Body of pancreas (tissue), 4 donors: Measurements from ENCODE around the gene BRICD5. TPM values are rescaled to one million over a fixed set of nuclear protein-coding genes. Genes with fewer than 3 reads are reported as not detected.

Experiments
- ATAC-seq: fragments of 150-250 bp; one replicate; pipeline ENCODE4 v1.9.1; 2016
- DNase-seq, 4 donors: peaks; one replicate each; pipeline ENCODE4 v3.0.0-alpha.2; 2019
- H3K27ac ChIP-seq, 4 donors: fragments of 200-600 bp; sonication (generic); 1 replicate in 3 of 4; 2 replicates in 1 of 4; pipeline versions ENCODE4 v1.5.1 to v1.6.1; 2016 to 2019; ENCODE audit warnings: mild to moderate bottlenecking in 1 of 4, mixed read lengths in 1 of 4, moderate library complexity in 1 of 4
- H3K27me3 ChIP-seq, 2 donors: fragments of 200-600 bp; sonication (generic); one replicate each; pipeline ENCODE4 v1.6.0; 2016; ENCODE audit warnings: mild to moderate bottlenecking in 1 of 2
- H3K36me3 ChIP-seq, 2 donors: fragments of 200-600 bp; sonication (generic); replicated peaks in 1 of 2; 2 replicates each; pipeline ENCODE4 v1.5.1; 2016; ENCODE audit warnings: low read depth in 2 of 2; ENCODE audit not compliant: insufficient read depth in 1 of 2
- H3K4me1 ChIP-seq: fragments of 200-600 bp; sonication (generic); one replicate; pipeline ENCODE4 v1.6.0; 2016
- H3K4me3 ChIP-seq, 2 donors: fragments of 200-600 bp; sonication (generic); 1 replicate in 1 of 2; 2 replicates in 1 of 2; pipeline ENCODE4 v1.5.1; 2016 to 2019
- H3K9me3 ChIP-seq, 3 donors: fragments of 200-600 bp; sonication (generic); 1 replicate in 2 of 3; 2 replicates in 1 of 3; pipeline ENCODE4 v1.5.1; 2016
- POLR2A ChIP-seq, 3 donors: fragments of 450-650 bp; IDR thresholded peaks; one replicate each; pipeline ENCODE4 v1.6.1; 2016; ENCODE audit warnings: antibody characterized with exemption in 3 of 3, mild to moderate bottlenecking in 2 of 3
- WGBS, 2 donors: methylation state at CpG; one replicate each; pipeline ENCODE4 v1.1.5; 2017; 5-methylcytosine and 5-hydroxymethylcytosine counted together
- intact Hi-C: fragments of 100-400 bp; cut with DNase I; formaldehyde crosslinking; loops from one replicate; pipeline ENCODE4 v1.15.1; 2023
- total RNA-seq, 2 donors: library from RNA; depleted of rRNA; stranded (reverse); fragments of >200 nt; gene quantifications; one replicate each; pipeline ENCODE4 v1.1.0, GENCODE V29; 2016
- TF ChIP-seq, protein P1 (sequence below), 7 experiments: fragments of 450-650 bp in 4 of 7; fragments of 200-600 bp in 3 of 7; sonication (generic) in 3 of 7; IDR thresholded peaks; one replicate each; pipeline ENCODE4 v1.5.1; 2016 to 2019; ENCODE audit warnings: antibody characterized with exemption in 7 of 7

The BRICD5 gene
- total RNA-seq, 2 donors from 2014 or later = 1.8 to 3.3 TPM

DNA sequence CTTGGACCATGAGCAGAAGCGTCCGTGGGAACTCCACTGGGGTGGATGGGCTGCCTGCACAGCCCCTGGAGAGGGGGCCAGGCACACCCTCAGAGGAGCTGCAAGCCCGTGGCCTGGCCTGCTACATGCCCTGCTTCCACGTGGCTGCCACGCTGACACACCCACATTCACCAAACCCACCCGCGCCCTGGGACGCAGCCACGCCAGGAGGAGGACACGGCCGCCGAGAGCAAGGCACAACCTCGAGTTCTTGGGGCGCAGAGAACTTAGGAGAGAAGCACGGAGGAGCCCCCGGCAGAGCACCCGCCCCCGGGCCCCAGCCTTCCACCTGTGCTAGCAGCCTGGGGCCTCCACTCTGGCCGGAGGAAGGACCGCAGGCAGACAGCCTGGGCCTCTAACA is 33.1 kb downstream of the BRICD5 start:
- WGBS, 2 donors = 92 to 99% methylated on average over 17 to 19 of the region's 20 CpGs
- no peak overlapping the region for H3K27ac ChIP-seq
- no peaks in the 10 kb centered on the region for H3K4me1 ChIP-seq
- intact Hi-C loops = no loop called here
- DNase-seq (no peak), ATAC-seq (no peak)
- H3K9me3 ChIP-seq = no peaks in the 10 kb centered on the region
- TF ChIP-seq, protein P1, sequence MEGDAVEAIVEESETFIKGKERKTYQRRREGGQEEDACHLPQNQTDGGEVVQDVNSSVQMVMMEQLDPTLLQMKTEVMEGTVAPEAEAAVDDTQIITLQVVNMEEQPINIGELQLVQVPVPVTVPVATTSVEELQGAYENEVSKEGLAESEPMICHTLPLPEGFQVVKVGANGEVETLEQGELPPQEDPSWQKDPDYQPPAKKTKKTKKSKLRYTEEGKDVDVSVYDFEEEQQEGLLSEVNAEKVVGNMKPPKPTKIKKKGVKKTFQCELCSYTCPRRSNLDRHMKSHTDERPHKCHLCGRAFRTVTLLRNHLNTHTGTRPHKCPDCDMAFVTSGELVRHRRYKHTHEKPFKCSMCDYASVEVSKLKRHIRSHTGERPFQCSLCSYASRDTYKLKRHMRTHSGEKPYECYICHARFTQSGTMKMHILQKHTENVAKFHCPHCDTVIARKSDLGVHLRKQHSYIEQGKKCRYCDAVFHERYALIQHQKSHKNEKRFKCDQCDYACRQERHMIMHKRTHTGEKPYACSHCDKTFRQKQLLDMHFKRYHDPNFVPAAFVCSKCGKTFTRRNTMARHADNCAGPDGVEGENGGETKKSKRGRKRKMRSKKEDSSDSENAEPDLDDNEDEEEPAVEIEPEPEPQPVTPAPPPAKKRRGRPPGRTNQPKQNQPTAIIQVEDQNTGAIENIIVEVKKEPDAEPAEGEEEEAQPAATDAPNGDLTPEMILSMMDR (IDR thresholded peaks at IDR 0.05) = no peak
- no peak for TF ChIP-seq POLR2A (IDR thresholded peaks at IDR 0.05)
- H3K36me3 ChIP-seq = peaks cover 10 to 23% of the 10 kb centered on the region in 2 donors
- no peaks in the 10 kb centered on the region for H3K27me3 ChIP-seq
- no peak overlapping the region for H3K4me3 ChIP-seq

DNA sequence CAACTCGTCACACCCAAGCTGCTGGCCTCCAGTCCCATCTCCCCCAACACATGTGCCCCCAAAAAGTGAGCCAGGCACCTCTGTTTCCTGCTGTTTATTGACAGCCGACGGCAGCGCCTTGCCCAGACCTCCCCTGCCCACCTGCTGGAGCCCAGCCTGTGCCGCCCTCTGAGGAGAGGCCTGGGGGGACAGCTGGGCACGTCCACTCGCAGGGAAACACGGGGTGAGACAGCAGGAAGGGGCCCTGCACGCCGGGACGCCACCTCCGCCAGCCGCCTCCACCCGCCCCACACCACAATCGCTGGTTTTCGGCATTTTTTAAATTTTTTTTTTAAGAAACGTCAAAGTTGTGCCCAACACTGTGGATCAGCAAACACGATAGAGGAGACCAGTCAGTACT is 33.6 kb downstream of the BRICD5 start:
- no peaks in the 10 kb centered on the region for H3K4me1 ChIP-seq
- no peaks in the 10 kb centered on the region for H3K27me3 ChIP-seq
- H3K4me3 ChIP-seq = no peak overlapping the region
- no peak for ATAC-seq
- H3K27ac ChIP-seq = no peak overlapping the region
- no peaks in the 10 kb centered on the region for H3K9me3 ChIP-seq
- H3K36me3 ChIP-seq = peaks cover 10 to 23% of the 10 kb centered on the region in 2 donors
- intact Hi-C loops = no loop called here
- WGBS, 2 donors = 91 to 95% methylated on average over 16 of the region's 18 CpGs
- no peak for TF ChIP-seq POLR2A (IDR thresholded peaks at IDR 0.05)
- TF ChIP-seq, protein P1 (IDR thresholded peaks at IDR 0.05) = no peak
- no peak for DNase-seq

DNA sequence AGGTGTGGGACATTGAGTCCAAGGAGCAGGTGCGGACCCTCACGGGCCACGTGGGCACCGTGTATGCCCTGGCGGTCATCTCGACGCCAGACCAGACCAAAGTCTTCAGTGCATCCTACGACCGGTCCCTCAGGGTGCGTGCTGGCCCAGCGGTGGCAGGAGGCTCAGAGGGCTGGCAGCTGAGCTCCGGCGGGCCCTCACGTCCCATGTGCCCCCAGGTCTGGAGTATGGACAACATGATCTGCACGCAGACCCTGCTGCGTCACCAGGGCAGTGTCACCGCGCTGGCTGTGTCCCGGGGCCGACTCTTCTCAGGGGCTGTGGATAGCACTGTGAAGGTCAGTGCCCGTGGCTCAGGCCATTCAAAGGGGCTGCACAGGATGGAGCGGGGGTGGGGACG is 34.6 kb downstream of the BRICD5 start:
- Histone ChIP-seq H3K4me1 (no peaks in the 10 kb centered on the region), H3K36me3 (peaks cover 10 to 23% of the 10 kb centered on the region in 2 donors), H3K9me3 (no peaks in the 10 kb centered on the region), H3K27ac (no peak overlapping the region), H3K27me3 (no peaks in the 10 kb centered on the region), H3K4me3 (no peak overlapping the region)
- intact Hi-C loops = no loop called here
- DNase-seq (no peak), ATAC-seq (no peak)
- WGBS, 2 donors = 92 to 93% methylated on average over 7 to 20 of the region's 23 CpGs
- TF ChIP-seq, protein P1 (IDR thresholded peaks at IDR 0.05) = no peak
- TF ChIP-seq POLR2A (IDR thresholded peaks at IDR 0.05) = no peak

DNA sequence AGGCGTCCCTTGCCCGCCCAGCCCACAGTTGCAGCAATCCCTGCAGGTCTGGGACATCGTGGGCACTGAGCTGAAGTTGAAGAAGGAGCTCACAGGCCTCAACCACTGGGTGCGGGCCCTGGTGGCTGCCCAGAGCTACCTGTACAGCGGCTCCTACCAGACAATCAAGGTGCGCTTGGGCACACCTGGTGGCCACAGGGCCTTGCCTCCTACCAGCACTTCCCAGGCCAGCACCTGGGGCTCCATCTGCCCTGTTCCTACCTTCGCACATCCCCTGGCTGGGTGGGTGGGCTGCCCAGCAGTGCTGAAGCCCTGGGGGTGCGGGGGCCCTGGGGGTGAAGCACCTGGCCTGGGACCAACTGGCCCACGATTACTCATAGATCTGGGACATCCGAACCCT is 35.2 kb downstream of the BRICD5 start:
- WGBS, 2 donors = 94 to 95% methylated on average over 5 to 10 of the region's 10 CpGs
- Histone ChIP-seq H3K27me3 (no peaks in the 10 kb centered on the region), H3K36me3 (peaks cover 10 to 23% of the 10 kb centered on the region in 2 donors), H3K4me3 (no peak overlapping the region), H3K9me3 (no peaks in the 10 kb centered on the region), H3K27ac (no peak overlapping the region), H3K4me1 (no peaks in the 10 kb centered on the region)
- no peak for TF ChIP-seq POLR2A (IDR thresholded peaks at IDR 0.05)
- TF ChIP-seq, protein P1 (IDR thresholded peaks at IDR 0.05) = no peak
- no peak for DNase-seq
- intact Hi-C loops = no loop called here
- ATAC-seq = no peak

DNA sequence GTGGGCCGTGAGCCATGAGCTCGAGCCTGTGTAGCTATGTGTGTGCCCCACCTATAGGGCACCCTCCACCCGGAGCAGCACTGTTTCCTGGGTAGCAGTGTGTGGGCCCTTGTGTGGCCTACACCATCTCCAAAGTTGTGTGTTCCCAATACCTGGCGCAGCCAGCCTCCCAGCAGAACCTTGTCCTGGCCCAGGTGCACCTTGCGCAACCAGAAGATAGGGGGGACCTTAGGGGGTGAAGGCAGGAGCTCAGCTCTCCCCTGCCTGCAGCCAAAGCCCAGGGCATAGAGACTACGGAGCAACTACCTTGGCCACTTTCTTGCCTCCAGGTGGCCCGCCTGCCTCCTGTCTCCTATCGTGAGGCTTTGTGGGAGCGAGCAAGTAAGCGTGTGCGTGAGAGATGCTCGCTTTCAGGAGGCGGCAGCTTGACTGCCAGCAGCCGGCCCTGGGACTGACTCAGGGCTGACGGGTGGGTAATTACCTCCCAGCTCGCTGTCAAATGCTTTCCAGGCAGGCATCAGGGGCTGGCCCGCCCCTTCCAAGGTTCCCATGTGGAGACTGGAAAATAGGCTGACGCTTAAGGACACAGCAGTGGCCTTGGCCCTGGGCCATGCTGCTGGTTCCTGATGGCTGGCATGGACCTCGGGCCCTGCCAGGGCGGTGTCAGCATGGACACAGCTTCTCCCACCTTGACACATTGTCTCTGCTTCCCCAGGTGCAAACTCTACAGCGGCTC is 36.1 kb downstream of the BRICD5 start:
- 91 to 92% methylated on average over 11 to 20 of the region's 21 CpGs for WGBS, 2 donors
- H3K27me3 ChIP-seq = no peaks in the 10 kb centered on the region
- ATAC-seq = no peak
- no peak overlapping the region for H3K27ac ChIP-seq
- H3K4me1 ChIP-seq = no peaks in the 10 kb centered on the region
- peaks cover 10 to 23% of the 10 kb centered on the region in 2 donors for H3K36me3 ChIP-seq
- H3K9me3 ChIP-seq = no peaks in the 10 kb centered on the region
- DNase-seq = no peak
- no peak overlapping the region for H3K4me3 ChIP-seq
- TF ChIP-seq, protein P1 (IDR thresholded peaks at IDR 0.05) = no peak
- no peak for TF ChIP-seq POLR2A (IDR thresholded peaks at IDR 0.05)
- intact Hi-C loops = no loop called here
